Measurements from ENCODE around the gene BCO2.
"Not testable (repeated sequence)": the region's sequence is repeated elsewhere in the genome, so short reads cannot be mapped to it uniquely, and the experiment has no call there.

The BCO2 gene

GRCh38 chr11:112174789-112175598 is at the start of gene BCO2:
BCO2 (plus strand) TSS chr11:112175512; CDS start chr11:112175602, 90 bp downstream.
- peak; percentile 21 to 35 for DNase-seq

DNA sequence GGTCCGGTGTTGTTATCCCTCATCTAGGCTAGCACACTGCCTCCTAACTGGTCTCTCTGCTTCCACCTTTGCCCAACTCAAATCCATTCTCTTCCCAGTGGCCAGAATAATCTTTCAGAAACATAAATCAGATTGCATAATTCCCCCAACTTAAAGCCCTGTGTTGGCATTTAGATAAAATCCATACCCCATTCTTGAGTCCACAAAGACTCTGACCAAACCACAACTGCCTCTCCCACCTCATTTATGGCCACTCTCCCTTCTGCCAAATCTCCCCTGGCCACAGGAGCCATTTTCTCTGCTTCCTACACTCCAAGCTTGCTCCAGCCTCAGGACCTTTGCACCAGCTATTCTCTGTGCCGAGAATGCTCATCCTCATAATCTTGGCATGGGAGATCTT is 48.3 kb upstream of the BCO2 start:
- DNase-seq: no peak

DNA sequence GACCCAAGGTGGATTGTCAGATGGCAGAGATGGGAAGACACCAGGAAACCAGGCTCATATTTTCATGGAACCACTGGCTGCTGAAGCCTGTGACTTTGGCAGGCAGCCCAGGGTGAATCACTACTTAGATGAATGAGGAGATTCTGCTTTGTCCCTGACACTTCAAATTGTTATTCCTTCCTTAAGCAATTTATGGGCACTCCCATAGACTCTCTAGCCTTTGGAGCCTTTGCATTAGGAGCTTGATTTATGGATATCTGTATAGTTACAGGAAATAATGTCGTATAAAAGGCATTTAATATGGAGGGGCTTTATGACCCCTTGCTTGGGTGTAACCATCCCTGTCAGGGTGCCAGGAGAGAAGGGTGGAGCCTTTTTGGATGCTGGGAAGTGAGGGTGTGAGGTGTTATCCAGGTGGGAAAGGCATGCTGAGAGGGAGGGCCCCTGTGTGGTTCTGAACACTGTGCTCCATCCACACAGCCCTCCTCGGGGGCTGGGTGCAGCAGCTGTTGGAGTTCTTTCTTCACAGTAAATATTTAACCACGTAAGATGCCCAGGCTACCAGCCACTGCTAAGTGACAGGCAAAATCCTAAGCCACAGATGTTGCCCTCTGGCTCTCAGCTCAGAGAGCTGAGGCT is 46.7 kb upstream of the BCO2 start:
- DNase-seq: no peak

GRCh38 chr11:112129656-112130055 is 45.7 kb upstream of the BCO2 start:
- DNase-seq: no peak

GRCh38 chr11:112132737-112133136 is 42.6 kb upstream of the BCO2 start:
- DNase-seq: no peak

GRCh38 chr11:112134473-112134872 is 40.8 kb upstream of the BCO2 start:
- no peak for DNase-seq

- no peak for DNase-seq
These were observed 31.7 kb upstream of the BCO2 start for GRCh38 chr11:112143597-112143996.

DNA sequence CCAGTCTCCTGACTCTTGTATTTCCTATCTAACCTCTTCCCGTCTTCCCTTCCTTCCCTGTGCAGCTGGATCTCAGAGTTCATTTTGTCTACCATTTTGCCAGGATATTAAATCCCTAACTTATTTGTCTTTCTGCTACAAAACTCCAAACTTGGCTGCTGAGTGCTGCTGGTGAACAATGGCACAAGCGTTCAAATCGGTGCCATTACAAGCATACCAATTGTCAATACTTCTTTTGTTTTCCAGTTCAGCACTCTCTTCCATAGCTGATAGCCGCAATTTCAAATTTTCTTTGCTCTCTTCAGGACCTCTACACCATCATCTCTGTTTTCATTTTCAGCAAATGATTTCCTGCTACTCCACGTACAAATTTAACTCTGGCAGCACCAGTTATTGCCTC is 24.8 kb upstream of the BCO2 start:
- DNase-seq: no peak

GRCh38 chr11:112156153-112156955 is 19.0 kb upstream of the BCO2 start:
- DNase-seq: no peak

DNA sequence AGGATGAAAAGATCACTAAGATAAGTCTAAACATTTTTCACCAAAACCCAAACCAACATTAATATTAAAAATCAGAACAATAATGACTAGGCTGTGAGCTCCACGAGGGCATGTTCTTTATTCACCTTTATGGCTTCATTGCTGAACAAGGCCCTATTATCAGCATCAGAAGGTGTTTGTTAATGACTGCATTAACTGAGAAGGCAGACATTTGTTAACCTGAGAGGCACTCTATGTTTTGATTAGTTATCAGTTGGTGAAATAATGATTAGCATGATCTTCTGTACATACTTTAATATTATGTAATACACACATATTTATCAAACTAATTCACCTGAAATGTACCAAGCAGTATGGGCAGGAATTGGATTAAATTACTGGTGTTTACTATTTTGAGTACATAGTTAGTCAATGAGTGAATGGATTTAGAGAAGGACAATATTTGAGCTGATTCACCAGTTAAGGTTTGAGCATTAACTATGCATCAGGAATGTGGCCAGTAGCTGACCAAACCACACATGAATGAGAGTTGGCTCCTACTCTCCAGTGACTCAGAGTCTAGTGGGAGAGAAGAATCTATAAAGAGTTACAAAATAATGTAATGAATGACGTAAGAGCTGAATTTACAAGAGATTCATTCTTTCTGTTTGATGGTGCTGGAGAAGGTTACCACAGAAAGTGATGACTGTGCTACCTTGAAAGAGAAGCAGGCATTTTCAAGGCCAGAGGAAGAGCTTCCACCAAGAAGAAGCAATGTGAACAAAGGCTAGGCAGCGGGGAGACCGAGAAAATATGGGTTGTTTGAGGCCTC is 18.2 kb upstream of the BCO2 start:
- DNase-seq: no peak

- no peak for DNase-seq
These were observed 15.9 kb upstream of the BCO2 start for GRCh38 chr11:112159098-112160065.

- DNase-seq: no peak
These were observed 15.0 kb upstream of the BCO2 start for GRCh38 chr11:112160091-112160848.

DNA sequence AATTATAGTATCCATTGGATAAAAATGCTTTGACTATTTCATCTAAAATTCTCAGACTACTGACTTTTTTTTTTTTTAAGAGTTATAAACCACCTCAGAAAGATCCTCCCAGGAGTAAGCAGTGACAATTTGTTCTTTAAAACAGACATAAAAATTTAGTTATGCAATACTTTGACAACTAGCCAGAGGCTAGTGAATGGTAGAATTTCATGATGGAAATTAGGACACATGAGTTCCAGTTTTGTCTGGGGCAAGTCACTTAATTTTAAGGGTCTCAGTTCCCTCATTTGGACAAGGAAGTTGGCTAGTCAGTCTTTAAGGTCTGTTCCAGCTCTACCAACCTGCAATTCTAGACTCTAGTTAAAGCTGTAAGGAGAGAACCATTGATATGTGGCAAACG is 14.3 kb upstream of the BCO2 start:
- no peak for DNase-seq

- DNase-seq: not testable (repeated sequence)
These were observed 13.1 kb upstream of the BCO2 start for GRCh38 chr11:112162200-112162599.

DNA sequence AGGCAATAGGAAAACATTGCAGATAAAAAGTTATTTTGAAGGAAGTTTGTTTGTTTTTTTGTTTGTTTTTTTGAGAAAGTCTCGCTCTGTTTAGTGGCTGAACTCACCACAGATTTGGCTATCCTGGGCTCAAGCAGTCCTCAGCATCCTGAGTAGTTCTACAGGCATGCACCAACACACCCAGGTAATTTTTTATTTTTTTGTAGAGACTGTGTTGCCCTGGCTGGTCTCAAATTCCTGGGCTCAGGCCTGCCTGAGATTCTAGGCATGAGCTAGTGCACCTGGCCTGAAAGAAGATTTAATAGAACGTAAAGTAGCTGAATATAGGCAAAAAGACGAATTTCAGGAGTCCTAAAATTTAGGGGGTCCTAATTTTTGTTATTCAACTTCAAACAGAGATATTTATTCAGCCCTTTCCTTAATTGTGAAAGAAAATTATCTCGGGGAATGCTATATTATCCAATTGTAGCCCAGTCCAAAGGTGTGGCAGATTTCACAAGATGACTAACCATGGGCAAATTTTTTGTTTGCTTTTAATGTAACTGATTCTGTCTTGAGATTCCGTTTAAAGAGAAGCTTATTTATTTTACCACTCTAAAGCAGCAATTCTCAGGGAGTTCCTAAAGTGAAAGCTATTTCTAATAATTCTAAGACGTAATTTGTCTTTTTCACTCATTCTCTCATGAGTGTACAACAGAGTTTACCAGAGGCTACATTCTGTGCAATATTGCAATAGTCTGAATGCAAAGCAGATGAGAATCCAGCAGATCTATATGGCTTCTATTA is 12.4 kb upstream of the BCO2 start:
- no peak for DNase-seq

GRCh38 chr11:112163875-112164685 is 11.2 kb upstream of the BCO2 start, which contains the start of gene IL18:
IL18 (minus strand) TSS chr11:112164094; CDS start chr11:112155053, 9,041 bp downstream.
- no peak for DNase-seq

DNA sequence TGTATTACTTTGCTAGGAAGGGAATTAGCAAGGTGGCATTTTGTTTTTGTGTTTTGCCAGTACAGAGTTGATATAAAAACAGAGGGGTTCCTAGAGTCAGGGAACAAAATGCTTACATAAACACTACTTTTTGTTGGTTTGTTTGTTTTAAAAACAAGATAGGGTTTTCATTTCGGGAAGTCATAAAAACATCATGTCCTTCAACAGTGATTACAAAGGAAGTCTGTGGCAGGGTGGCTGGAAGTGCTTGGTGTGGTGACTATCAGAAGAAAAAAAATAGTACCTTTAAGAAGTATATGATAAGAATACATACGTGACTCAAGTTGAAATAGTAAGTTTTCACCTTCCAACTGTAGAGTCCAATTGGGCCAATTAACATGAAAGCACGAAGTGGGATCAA is 10.3 kb upstream of the BCO2 start:
- no peak for DNase-seq

DNA sequence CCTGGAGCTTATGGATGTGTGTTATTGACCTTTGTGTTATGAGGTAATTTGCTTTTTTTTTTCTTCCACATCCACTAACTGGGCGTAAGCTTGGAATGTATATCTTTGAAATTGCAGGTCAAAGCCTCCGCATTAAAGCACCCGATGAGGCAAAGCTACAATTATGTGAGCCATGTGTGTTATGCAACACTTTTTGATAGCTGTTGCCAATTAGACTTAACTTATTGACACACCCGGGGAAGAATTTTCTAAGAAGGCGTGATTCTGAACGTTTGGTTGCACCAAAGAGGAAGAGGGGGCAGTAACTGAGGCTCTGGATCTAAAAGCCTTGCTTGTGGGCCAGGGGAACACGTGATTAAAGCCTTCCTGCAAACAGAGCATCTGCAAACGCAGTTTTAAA is 8.8 kb upstream of the BCO2 start:
- DNase-seq: no peak

DNA sequence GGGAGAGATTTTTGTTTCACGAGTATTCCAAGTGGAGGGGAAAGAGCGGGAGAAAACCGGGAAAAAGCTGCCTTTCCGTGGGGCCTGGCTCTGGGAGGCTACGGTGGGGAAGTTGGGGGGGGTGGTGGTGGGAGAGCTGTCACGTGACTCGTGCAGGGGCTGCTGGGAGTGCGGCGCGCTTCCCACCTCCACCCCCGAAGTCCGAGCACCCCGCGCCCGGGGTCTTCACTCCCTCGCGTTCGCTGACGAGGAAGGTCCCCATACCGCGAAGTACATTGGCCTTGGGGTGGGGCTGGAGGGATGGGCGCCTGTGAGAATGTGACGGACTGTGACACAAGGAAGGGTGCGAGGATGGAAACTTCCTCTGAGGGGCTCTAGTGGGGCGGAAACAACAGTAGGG is 8.2 kb upstream of the BCO2 start, which contains the start of gene TEX12:
Gene TEX12 (plus strand): TSS at position 228 of the 400 bp plus-strand sequence. CDS start 1,897 bp downstream, outside the sequence.
- no peak for DNase-seq
